Adrenal gland (tissue), 5 donors: ENCODE results near the gene C19orf25.

Experiments used
- CTCF ChIP-seq, 6 experiments: fragments of 450-650 bp in 4 of 6; fragments of 200-600 bp in 2 of 6; sonication (generic) in 1 of 6; IDR thresholded peaks; 1 replicate in 5 of 6; 2 replicates in 1 of 6; pipeline versions ENCODE4 v1.5.1 to v1.8.0; 2016 to 2021; ENCODE audit warnings: antibody characterized with exemption in 6 of 6, mild to moderate bottlenecking in 2 of 6, moderate library complexity in 1 of 6
- POLR2A ChIP-seq, 2 donors: fragments of 450-650 bp; IDR thresholded peaks; one replicate each; pipeline ENCODE4 v1.6.1; 2017; ENCODE audit warnings: antibody characterized with exemption in 2 of 2, mild to moderate bottlenecking in 2 of 2, moderate library complexity in 1 of 2
- donor health status: DM: no; HTN: no; CAD: no.

DNA sequence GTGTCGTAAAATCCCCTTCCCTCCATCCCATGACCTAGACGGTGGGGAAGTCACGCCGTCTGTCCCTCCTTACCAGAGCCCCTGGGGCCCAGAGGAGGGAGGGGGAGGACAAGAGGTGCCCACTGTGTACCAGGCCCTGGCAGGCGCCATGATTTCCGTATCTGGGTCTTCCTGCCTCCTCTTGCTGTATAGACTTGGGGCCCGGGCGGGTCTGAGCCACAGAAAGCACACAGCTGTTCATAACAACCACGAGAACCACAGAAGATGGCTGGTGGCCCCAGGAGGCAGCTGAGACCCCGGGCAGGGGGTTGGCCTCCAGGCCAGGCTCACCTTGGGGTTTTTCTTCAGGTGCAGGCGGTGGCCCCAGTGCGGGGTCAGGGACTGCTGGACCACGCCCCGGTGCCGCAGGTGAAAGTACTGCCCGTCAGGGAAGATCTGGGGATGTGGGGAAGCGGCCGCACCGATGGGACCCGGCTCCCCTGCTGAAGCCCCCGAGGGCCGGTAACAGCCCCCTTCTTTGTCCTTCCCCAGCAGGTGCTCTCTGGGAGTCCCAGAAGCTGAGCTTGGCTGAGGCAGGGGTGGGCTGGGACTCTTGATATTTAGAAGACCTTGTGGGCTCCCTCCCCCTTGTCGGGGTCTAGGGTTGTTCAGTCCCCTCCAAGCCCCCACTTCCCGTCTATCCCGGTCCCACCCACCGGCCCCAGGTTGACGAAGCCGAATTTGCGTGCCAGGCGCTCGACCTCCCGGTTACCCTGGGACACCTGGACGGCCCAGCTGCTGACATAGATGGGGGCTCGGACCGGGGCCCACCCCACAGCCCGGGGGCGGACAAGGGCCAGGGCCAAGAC lies 10.7 kb upstream of the C19orf25 start:
- TF ChIP-seq POLR2A (IDR thresholded peaks at IDR 0.05) (no peak), CTCF (IDR thresholded peaks at IDR 0.05) (no peak)
